Activated CD4-positive, alpha-beta memory T cell treated with anti-CD3 and anti-CD28 coated beads, Interleukin-2, amount 10 ng/mL, durations not matched to agents 7 days and 5 days (primary cell): ENCODE data around the gene MYO7A. TPM values are rescaled to one million over a fixed set of nuclear protein-coding genes. Genes with fewer than 3 reads are reported as not detected.

ENCODE experiments used
- CTCF ChIA-PET: fragments of 350-600 bp; sonication (Branson Sonifier 250); formaldehyde crosslinking; loops from one replicate; lab custom pipeline; 2021; ENCODE audit warnings: antibody characterized with exemption, inconsistent platforms; lab: Charles Lee
- POLR2A ChIA-PET: fragments of 350-600 bp; sonication (Branson Sonifier 250); formaldehyde crosslinking; loops from one replicate; lab custom pipeline; 2021; ENCODE audit warnings: antibody characterized with exemption; lab: Charles Lee
- DNase-seq: peaks from one replicate; pipeline ENCODE4 v3.0.0-alpha.2; 2020
- H3K27ac Mint-ChIP-seq: one replicate; pipeline ENCODE4 v1.8.0; 2021; ENCODE audit warnings: mild to moderate bottlenecking, mixed read lengths
- H3K27me3 Mint-ChIP-seq: one replicate; pipeline ENCODE4 v1.8.0; 2021; ENCODE audit warnings: mixed read lengths
- H3K36me3 Mint-ChIP-seq: one replicate; pipeline ENCODE4 v1.8.0; 2021; ENCODE audit warnings: low read depth, mixed read lengths
- H3K4me1 Mint-ChIP-seq: one replicate; pipeline ENCODE4 v1.8.0; 2021; ENCODE audit warnings: mixed read lengths
- H3K4me3 Mint-ChIP-seq: one replicate; pipeline ENCODE4 v1.8.0; 2021; ENCODE audit warnings: mild to moderate bottlenecking, mixed read lengths
- H3K9me3 Mint-ChIP-seq: one replicate; pipeline ENCODE4 v1.8.0; 2021; ENCODE audit warnings: mixed read lengths
- total RNA-seq, 2 experiments: library from RNA; stranded (reverse); gene quantifications; one replicate each; pipeline ENCODE4 v1.2.3, GENCODE V29; 2021

MYO7A gene
- total RNA-seq, 2 experiments from 2014 or later = 0.35 to 0.50 TPM

- CTCF ChIA-PET = interaction anchor here (2.6 kb wide), 1 partner anchor 67 kb away, joined by 9 read pairs; the partner anchor contains the start of gene MYO7A
These were observed 66.1 kb downstream of the MYO7A start for GRCh38 chr11:77193911-77194830.

GRCh38 chr11:77195071-77195755 is 67.2 kb downstream of the MYO7A start:
- Mint-ChIP-seq H3K27me3 (no peaks in the 10 kb centered on the region), H3K27ac (no peak overlapping the region), H3K36me3 (no peaks in the 10 kb centered on the region), H3K4me1 (no peaks in the 10 kb centered on the region), H3K9me3 (no peaks in the 10 kb centered on the region), H3K4me3 (no peak overlapping the region)
- DNase-seq = no peak
- CTCF ChIA-PET = interaction anchor here (1.4 to 2.6 kb wide), 4 partner anchors 68 to 424 kb away, joined by 4 to 9 read pairs (median 5); partner anchors contain the start of gene MYO7A
- POLR2A ChIA-PET = no interaction called here

More at GRCh38 chr11:77193911-77194830, 66.1 kb downstream of the MYO7A start:
- Mint-ChIP-seq H3K27ac (no peak overlapping the region), H3K36me3 (no peaks in the 10 kb centered on the region), H3K27me3 (no peaks in the 10 kb centered on the region), H3K4me1 (no peaks in the 10 kb centered on the region), H3K9me3 (no peaks in the 10 kb centered on the region), H3K4me3 (no peak overlapping the region)
- POLR2A ChIA-PET = no interaction called here
- DNase-seq = no peak

- CTCF ChIA-PET = interaction anchor here (2.4 kb wide), 1 partner anchor 422 kb away, joined by 5 read pairs; no protein-coding TSS in a partner anchor
These were observed 68.9 kb downstream of the MYO7A start for GRCh38 chr11:77196961-77197360.

GRCh38 chr11:77197626-77198320 is 69.7 kb downstream of the MYO7A start:
- ChIA-PET CTCF (interaction anchor here (2.4 kb wide), 1 partner anchor 421 kb away, joined by 5 read pairs; no protein-coding TSS in a partner anchor), POLR2A (no interaction called here)
- H3K9me3 Mint-ChIP-seq = no peaks in the 10 kb centered on the region
- H3K27me3 Mint-ChIP-seq = no peaks in the 10 kb centered on the region
- H3K36me3 Mint-ChIP-seq = no peaks in the 10 kb centered on the region
- H3K27ac Mint-ChIP-seq = no peak overlapping the region
- DNase-seq = no peak
- no peaks in the 10 kb centered on the region for H3K4me1 Mint-ChIP-seq
- H3K4me3 Mint-ChIP-seq = no peak overlapping the region

More at GRCh38 chr11:77196961-77197360, 68.9 kb downstream of the MYO7A start:
- Mint-ChIP-seq H3K4me1 (no peaks in the 10 kb centered on the region), H3K27me3 (no peaks in the 10 kb centered on the region), H3K36me3 (no peaks in the 10 kb centered on the region), H3K27ac (no peak overlapping the region), H3K4me3 (no peak overlapping the region), H3K9me3 (no peaks in the 10 kb centered on the region)
- DNase-seq = no peak
- POLR2A ChIA-PET = no interaction called here

- Mint-ChIP-seq H3K27me3 (no peaks in the 10 kb centered on the region), H3K4me1 (no peaks in the 10 kb centered on the region), H3K27ac (no peak overlapping the region), H3K4me3 (no peak overlapping the region), H3K36me3 (no peaks in the 10 kb centered on the region), H3K9me3 (no peaks in the 10 kb centered on the region)
- CTCF ChIA-PET = no interaction called here
- POLR2A ChIA-PET = no interaction called here
- no peak for DNase-seq
These were observed 70.4 kb downstream of the MYO7A start for GRCh38 chr11:77198440-77198849.

GRCh38 chr11:77199137-77199745 is 71.2 kb downstream of the MYO7A start:
- POLR2A ChIA-PET = no interaction called here
- Mint-ChIP-seq H3K4me1 (no peaks in the 10 kb centered on the region), H3K9me3 (no peaks in the 10 kb centered on the region), H3K27me3 (no peaks in the 10 kb centered on the region), H3K36me3 (no peaks in the 10 kb centered on the region), H3K27ac (no peak overlapping the region), H3K4me3 (no peak overlapping the region)
- DNase-seq = no peak
- CTCF ChIA-PET = no interaction called here

GRCh38 chr11:77200351-77201268 is 72.6 kb downstream of the MYO7A start:
- Mint-ChIP-seq H3K36me3 (no peaks in the 10 kb centered on the region), H3K9me3 (no peaks in the 10 kb centered on the region), H3K27ac (no peak overlapping the region), H3K27me3 (no peaks in the 10 kb centered on the region), H3K4me3 (no peak overlapping the region), H3K4me1 (no peaks in the 10 kb centered on the region)
- CTCF ChIA-PET = interaction anchor here (0.8 kb wide), 1 partner anchor 74 kb away, joined by 3 read pairs; no protein-coding TSS in a partner anchor
- POLR2A ChIA-PET = no interaction called here
- DNase-seq = no peak

GRCh38 chr11:77201370-77201769 is 73.3 kb downstream of the MYO7A start:
- Mint-ChIP-seq H3K36me3 (no peaks in the 10 kb centered on the region), H3K27ac (no peak overlapping the region), H3K27me3 (no peaks in the 10 kb centered on the region), H3K9me3 (no peaks in the 10 kb centered on the region), H3K4me1 (no peaks in the 10 kb centered on the region), H3K4me3 (no peak overlapping the region)
- DNase-seq = no peak
- POLR2A ChIA-PET = no interaction called here
- CTCF ChIA-PET = no interaction called here

GRCh38 chr11:77201991-77202841 is 74.2 kb downstream of the MYO7A start:
- CTCF ChIA-PET = no interaction called here
- DNase-seq = no peak
- Mint-ChIP-seq H3K27ac (no peak overlapping the region), H3K27me3 (no peaks in the 10 kb centered on the region), H3K9me3 (no peaks in the 10 kb centered on the region), H3K4me1 (no peaks in the 10 kb centered on the region), H3K4me3 (no peak overlapping the region), H3K36me3 (no peaks in the 10 kb centered on the region)
- POLR2A ChIA-PET = no interaction called here

- Mint-ChIP-seq H3K4me3 (no peak overlapping the region), H3K4me1 (no peaks in the 10 kb centered on the region), H3K36me3 (no peaks in the 10 kb centered on the region), H3K9me3 (no peaks in the 10 kb centered on the region), H3K27ac (no peak overlapping the region), H3K27me3 (no peaks in the 10 kb centered on the region)
- DNase-seq = no peak
- ChIA-PET CTCF (no interaction called here), POLR2A (no interaction called here)
These were observed 75.2 kb downstream of the MYO7A start for GRCh38 chr11:77202941-77203900.
